A673 (cell line): ENCODE results near the gene JMJD8. TPM values are rescaled to one million over a fixed set of nuclear protein-coding genes. Genes with fewer than 3 reads are reported as not detected.

Source experiments
- BruUV-seq: library from RNA; stranded (reverse); fragments of 400-500 nt; replicated peaks from 2 replicates; lab custom pipeline; 2021; lab: Mats Ljungman, UMichigan
- CTCF ChIA-PET: fragments of 300-600 bp; sonication (Branson Sonifier 250); formaldehyde crosslinking; loops from one replicate; lab custom pipeline; 2022; ENCODE audit warnings: antibody characterized with exemption; lab: Charles Lee
- POLR2A ChIA-PET: fragments of 300-600 bp; sonication (Branson Sonifier 250); formaldehyde crosslinking; loops from one replicate; lab custom pipeline; 2022; ENCODE audit warnings: antibody characterized with exemption; ENCODE audit not compliant: low non-redundant PET; lab: Charles Lee
- DNase-seq: peaks from one replicate; pipeline ENCODE4 v3.0.0-alpha.2; 2015; ENCODE audit warnings: low spot score
- H3K27ac ChIP-seq: fragments of 200-600 bp; sonication (generic); 2 replicates; pipeline ENCODE4 v1.5.1; 2016; ENCODE audit warnings: mixed run types, low read depth, mild to moderate bottlenecking, mixed read lengths, antibody characterized with exemption, low read length; ENCODE audit not compliant: poor library complexity, severe bottlenecking
- H3K27me3 ChIP-seq: fragments of 200-600 bp; sonication (generic); replicated peaks from 2 replicates; pipeline ENCODE4 v1.6.1; 2017; ENCODE audit warnings: mixed run types, low read depth, mild to moderate bottlenecking, mixed read lengths, antibody characterized with exemption, low read length; ENCODE audit not compliant: insufficient read depth, poor library complexity
- H3K36me3 ChIP-seq: fragments of 200-600 bp; sonication (generic); 2 replicates; pipeline ENCODE4 v1.6.1; 2016; ENCODE audit warnings: mixed run types, mild to moderate bottlenecking, mixed read lengths, antibody characterized with exemption, low read length; ENCODE audit not compliant: insufficient read depth, poor library complexity, severe bottlenecking
- H3K4me1 ChIP-seq: fragments of 200-600 bp; sonication (generic); 2 replicates; pipeline ENCODE4 v1.6.1; 2017; ENCODE audit warnings: mixed run types, mild to moderate bottlenecking, mixed read lengths, antibody characterized with exemption, low read length; ENCODE audit not compliant: insufficient read depth, poor library complexity, severe bottlenecking
- H3K4me3 ChIP-seq: fragments of 200-600 bp; sonication (generic); 2 replicates; pipeline ENCODE4 v1.5.1; 2016; ENCODE audit warnings: low read depth, mixed run types, mild to moderate bottlenecking, mixed read lengths, low read length; ENCODE audit not compliant: poor library complexity, severe bottlenecking
- H3K9me3 ChIP-seq: fragments of 200-600 bp; sonication (generic); 2 replicates; pipeline ENCODE4 v1.6.1; 2016; ENCODE audit warnings: mixed run types, low read depth, mild to moderate bottlenecking, mixed read lengths, antibody characterized with exemption, low read length; ENCODE audit not compliant: poor library complexity, severe bottlenecking
- EZH2 ChIP-seq: fragments of 200-600 bp; sonication (generic); IDR thresholded peaks from 2 replicates; pipeline ENCODE4 v1.6.1; 2017; ENCODE audit warnings: borderline replicate concordance, low read depth, mild to moderate bottlenecking, mixed read lengths, antibody characterized with exemption, low read length; ENCODE audit not compliant: poor library complexity, severe bottlenecking
- intact Hi-C: fragments of 100-400 bp; cut with micrococcal nuclease; formaldehyde crosslinking; loops from one replicate; pipeline ENCODE4 v1.10.0; 2022; ENCODE audit not compliant: unreplicated experiment
- total RNA-seq: library from RNA; stranded (reverse); gene quantifications from 2 replicates; pipeline ENCODE4 v1.2.3, GENCODE V29; 2021
- TF ChIP-seq, protein P1 (sequence below): fragments of 300-800, 200-600 bp; sonication (generic); conservative IDR thresholded peaks from 2 replicates; pipeline ENCODE4 v1.5.1; 2017; ENCODE audit warnings: low read depth, mild to moderate bottlenecking, antibody characterized with exemption, low read length, moderate library complexity, mixed read lengths

The JMJD8 gene
- total RNA-seq, 1 experiment from 2014 or later, result 87.1 TPM

DNA sequence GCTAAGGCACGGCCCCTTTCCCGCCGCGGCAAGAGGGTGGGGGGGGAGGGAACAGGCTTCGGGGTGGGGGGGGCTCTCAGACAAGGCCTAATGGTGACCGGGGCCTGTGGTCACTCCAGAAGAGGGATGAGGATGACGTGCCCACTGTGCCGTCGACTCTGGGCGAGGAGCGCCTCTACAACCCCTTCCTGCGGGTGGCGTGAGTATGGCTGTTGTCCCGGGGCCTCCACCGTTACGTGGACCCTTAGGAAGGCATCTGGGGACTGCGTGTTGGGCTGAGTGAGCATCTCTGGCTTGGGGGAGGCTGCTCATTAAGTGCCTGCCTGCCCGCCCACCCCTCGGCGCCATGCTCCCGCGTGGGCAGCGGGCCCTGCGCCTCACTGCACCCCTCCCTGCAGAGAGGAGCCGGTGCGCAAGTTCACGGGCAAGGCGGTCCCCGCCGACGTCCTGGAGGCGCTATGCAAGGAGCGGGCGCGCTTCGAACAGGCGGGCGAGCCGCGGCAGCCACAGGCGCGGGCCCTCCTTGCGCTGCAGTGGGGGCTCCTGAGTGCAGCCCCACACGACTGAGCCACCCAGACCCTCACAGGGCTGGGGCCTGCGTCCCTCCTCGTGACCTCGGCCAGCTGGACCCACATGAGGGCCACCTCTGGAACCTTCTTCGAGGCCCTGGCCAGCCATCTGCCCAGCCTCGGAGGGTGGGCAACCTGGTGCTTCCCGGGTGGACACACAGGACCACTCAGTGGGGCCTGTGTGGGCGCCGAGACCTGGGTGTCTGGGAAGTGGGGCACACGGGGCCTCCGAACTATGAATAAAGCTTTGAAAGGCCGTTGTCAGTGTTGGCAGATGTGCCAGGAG, 45.0 kb upstream of the JMJD8 start:
- Histone ChIP-seq H3K9me3 (no peaks in the 10 kb centered on the region), H3K4me3 (no peak overlapping the region), H3K27me3 (no peaks in the 10 kb centered on the region), H3K4me1 (peaks cover 10% of the 10 kb centered on the region), H3K27ac (no peak overlapping the region), H3K36me3 (no peaks in the 10 kb centered on the region)
- BruUV-seq, result no TSS peak
- POLR2A ChIA-PET, result no interaction called here
- CTCF ChIA-PET, result interaction anchor here (0.8 kb wide), 1 partner anchor 17 kb away, joined by 3 read pairs; no protein-coding TSS in a partner anchor
- intact Hi-C loops, result no loop called here
- no peak for TF ChIP-seq EZH2
- TF ChIP-seq, protein P1, sequence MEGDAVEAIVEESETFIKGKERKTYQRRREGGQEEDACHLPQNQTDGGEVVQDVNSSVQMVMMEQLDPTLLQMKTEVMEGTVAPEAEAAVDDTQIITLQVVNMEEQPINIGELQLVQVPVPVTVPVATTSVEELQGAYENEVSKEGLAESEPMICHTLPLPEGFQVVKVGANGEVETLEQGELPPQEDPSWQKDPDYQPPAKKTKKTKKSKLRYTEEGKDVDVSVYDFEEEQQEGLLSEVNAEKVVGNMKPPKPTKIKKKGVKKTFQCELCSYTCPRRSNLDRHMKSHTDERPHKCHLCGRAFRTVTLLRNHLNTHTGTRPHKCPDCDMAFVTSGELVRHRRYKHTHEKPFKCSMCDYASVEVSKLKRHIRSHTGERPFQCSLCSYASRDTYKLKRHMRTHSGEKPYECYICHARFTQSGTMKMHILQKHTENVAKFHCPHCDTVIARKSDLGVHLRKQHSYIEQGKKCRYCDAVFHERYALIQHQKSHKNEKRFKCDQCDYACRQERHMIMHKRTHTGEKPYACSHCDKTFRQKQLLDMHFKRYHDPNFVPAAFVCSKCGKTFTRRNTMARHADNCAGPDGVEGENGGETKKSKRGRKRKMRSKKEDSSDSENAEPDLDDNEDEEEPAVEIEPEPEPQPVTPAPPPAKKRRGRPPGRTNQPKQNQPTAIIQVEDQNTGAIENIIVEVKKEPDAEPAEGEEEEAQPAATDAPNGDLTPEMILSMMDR, result no peak
- DNase-seq, result no peak

DNA sequence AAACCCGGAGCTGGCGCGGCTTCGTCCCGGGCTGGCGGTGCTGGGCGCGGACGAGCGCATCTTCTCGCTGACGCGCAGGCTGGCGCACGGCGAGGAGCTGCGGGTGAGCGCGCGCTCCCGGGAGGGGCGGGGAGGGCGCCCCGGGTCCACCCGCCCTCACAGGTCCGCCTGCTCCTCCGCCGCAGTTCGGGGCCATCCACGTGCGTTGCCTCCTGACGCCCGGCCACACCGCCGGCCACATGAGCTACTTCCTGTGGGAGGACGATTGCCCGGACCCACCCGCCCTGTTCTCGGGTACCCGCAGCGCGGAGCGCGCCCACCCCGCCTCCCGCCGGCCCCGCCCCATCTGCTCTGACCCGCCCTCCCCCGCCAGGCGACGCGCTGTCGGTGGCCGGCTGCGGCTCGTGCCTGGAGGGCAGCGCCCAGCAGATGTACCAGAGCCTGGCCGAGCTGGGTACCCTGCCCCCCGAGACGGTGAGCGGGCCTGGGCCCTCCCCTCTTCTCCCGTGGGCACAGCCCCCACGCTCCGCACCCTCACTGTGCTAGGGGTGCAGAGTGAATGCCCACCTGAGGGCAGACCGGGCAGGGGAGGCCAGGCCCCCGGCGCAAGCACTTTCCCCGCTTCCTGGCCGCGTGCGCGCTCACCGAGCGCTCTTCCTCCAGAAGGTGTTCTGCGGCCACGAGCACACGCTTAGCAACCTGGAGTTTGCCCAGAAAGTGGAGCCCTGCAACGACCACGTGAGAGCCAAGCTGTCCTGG, 44.2 kb upstream of the JMJD8 start:
- Histone ChIP-seq H3K27me3 (no peaks in the 10 kb centered on the region), H3K36me3 (no peaks in the 10 kb centered on the region), H3K9me3 (no peaks in the 10 kb centered on the region), H3K27ac (no peak overlapping the region), H3K4me1 (peaks cover 10% of the 10 kb centered on the region), H3K4me3 (peak overlapping the region; percentile 52)
- no peak for TF ChIP-seq EZH2
- TF ChIP-seq, protein P1, result no peak
- no TSS peak for BruUV-seq
- intact Hi-C loops, result no loop called here
- CTCF ChIA-PET, result interaction anchor here (0.8 kb wide), 1 partner anchor 12 kb away, joined by 5 read pairs; no protein-coding TSS in a partner anchor
- POLR2A ChIA-PET, result no interaction called here
- peak; percentile 69 for DNase-seq

GRCh38 chr16:727291-727977, 43.3 kb upstream of the JMJD8 start:
- TF ChIP-seq, protein P1, result no peak
- TF ChIP-seq EZH2, result no peak
- intact Hi-C loops, result no loop called here
- CTCF ChIA-PET, result interaction anchor here (0.8 kb wide), 1 partner anchor 11 kb away, joined by 5 read pairs; no protein-coding TSS in a partner anchor
- POLR2A ChIA-PET, result no interaction called here
- Histone ChIP-seq H3K27ac (no peak overlapping the region), H3K27me3 (no peaks in the 10 kb centered on the region), H3K36me3 (no peaks in the 10 kb centered on the region), H3K4me3 (peak overlapping the region; percentile 52), H3K9me3 (no peaks in the 10 kb centered on the region), H3K4me1 (peaks cover 10% of the 10 kb centered on the region)
- no TSS peak for BruUV-seq
- DNase-seq, result no peak
